ENCODE data around the gene ZFAND3.
A peak's percentile ranks its signal among the peaks of the same experiment; 100 is the strongest.
"Not testable (repeated sequence)": the region's sequence is repeated elsewhere in the genome, so short reads cannot be mapped to it uniquely, and the experiment has no call there.

ZFAND3 gene

DNA sequence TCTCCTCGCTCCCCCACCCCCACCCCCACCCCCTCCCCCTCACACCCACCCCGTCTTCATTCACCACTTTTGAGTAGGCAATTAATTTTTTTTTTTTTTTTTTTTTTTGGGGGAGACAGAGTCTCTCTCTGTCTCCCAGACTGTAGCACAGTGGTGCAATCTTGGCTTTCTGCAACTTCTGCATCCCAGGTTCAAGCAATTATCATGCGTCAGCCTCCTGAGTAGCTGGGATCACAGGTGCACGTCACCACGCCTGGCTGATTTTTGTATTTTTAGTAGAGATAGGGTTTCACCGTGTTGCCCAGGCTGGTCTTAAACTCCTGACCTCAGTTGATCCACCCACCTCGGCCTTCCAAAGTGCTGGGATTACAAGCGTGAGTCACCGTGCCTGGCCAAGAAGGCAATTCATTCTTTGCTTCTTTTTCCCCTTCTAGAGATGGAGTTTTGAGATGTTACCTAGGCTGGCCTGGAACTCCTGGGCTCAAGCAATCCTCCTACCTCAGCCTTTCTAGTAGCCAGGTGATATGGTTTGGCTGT lies 230.4 kb downstream of the ZFAND3 start:
- ATAC-seq, result not testable (repeated sequence)

DNA sequence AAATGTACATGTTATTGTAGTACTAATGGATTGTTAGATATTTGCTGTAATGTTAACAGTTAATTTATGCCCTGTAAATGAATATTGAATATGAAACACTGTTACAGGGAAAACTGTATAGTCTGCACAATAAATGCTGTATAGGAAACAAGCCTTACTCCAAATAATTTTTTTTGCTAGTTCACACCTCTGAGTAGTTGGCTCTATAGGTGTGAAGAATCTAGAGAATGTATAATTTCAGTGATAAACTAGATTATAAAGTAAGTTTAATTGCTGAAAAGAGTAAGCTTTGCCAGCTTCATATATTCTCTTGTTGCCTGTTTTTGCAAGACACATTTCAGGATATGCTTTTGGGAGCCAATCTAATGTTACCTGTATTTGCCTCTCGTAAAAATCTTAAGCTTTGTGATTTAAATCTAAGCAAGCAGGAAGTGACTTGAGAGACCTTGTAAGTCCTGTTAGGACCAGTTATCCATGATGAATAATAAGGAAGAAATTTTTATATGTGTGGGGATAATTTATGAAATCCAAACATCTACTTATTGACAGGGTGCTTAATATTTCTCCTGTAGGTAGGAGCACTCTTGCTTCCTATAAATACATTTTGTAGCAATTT lies 232.4 kb downstream of the ZFAND3 start:
- DNase-seq, result no peak
- ATAC-seq, result no peak

More for the DNA sequence above, 230.4 kb downstream of the ZFAND3 start:
- not testable (repeated sequence) for DNase-seq

- DNase-seq (no peak), ATAC-seq (no peak)
Observed at GRCh38 chr6:38054527-38055202, 235.1 kb downstream of the ZFAND3 start.

DNA sequence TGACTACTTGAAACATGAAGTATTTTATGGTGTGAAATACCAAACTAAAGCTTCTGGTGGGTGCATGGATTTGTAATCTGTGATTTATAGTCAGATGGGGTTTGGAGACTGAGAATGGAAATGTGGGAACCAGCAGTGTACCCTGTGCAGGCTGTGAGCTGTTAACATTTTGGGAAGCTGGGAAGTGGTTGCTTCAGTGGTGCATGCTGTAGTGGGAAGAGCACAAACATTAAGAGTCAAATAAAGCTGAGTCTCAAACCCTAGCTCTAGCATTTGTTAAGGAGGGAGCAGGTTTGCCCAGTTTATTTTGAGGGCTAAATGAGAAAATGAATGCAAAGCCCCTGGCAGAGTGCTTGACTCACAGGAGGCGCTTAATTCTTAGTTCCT lies 235.7 kb downstream of the ZFAND3 start:
- DNase-seq (no peak), ATAC-seq (no peak)

DNA sequence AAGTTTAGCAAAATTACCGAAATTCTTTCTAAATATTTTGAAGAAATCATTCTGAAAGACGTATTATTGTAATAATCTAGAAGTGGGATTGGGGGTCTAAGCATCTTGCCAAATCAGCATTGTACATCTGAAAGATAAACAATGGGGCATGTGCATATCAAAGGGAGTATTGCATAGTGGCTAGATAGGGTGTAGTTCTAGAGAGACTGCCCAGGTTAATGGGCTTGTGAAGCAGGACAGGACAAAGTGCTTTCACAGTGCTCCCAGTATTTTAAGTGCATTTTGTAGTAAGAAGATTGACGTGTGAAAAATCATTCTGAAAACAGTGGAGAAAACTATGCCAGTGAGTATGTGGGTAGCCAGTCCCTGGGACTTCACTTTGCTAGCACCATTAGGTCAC lies 236.8 kb downstream of the ZFAND3 start:
- no peak for ATAC-seq
- no peak for DNase-seq

DNA sequence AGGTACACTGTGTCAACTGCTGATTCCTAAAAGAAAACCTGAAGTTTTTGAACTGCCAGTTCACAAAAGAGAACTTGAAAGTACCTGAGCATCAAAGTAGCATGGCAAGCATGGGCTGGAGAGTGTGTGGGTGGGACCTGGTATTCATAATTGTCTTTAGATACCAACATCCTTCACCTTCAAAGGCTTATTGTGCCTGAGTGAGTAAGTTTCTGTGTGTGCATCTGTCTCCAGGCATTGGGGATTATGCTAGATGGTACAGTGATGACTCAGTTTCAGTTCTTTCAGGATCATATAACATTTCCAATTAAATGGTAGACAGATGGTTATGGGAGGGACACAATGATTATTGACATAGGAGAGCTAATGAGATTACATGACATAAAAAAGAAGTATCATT lies 238.5 kb downstream of the ZFAND3 start:
- ATAC-seq (peak; percentile 99), DNase-seq (peak; percentile 59)

DNA sequence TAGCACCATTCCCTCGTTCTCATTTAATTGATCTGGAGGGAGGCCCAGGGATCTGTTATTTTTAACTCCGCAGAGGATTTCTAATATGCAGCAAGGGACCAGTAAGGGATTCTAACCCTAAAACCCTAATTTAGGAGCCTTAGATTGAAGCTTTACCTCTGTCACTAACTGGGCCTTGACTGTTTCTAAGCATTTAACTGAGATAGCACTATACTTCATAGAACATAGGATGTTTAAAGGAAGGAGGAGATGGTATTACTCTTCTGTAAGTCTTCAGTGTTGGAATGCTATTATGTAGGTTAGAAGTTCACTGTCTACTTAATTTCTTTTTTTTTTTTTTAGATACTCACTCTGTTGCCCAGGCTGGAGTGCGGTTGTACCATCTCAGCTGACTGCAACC lies 242.5 kb downstream of the ZFAND3 start:
- DNase-seq, result no peak
- no peak for ATAC-seq

DNA sequence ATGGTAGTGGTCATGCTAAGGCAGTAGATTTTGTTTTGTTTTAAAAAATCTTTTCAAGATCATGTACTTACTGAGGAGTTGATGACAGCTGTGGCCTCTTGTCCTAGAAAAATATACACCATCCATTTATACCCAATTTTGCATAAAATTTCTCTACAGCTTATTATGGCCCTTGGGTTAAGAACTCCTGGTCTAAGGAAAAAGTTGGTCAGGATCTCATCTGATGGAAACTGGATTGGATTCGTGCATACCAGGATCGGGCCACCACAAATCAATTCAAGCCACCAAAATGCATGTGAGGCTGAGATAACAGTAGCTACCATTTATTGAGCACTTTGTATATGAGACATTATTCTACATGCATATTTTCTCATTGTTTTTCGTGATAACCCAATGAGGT lies 244.4 kb downstream of the ZFAND3 start:
- no peak for ATAC-seq
- DNase-seq, result no peak

DNA sequence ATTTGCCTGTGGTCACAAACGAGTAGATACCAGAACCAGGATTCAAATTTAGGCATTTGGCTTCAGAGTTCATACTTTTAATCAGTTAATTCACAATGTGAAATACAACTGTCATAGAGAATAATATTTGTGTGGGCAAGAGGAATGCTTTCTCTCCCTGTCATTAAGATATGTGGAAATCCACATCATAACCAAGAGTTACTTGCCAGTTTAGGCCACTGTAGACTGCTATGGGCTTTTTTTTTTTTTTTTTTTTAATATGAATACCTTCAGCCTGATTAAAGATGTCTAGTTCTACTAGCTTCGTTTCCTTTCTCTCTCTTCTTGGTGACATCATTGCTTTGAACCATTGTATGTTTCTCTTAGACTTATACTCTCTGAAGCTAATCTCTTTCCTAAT lies 244.9 kb downstream of the ZFAND3 start:
- ATAC-seq, result no peak

DNA sequence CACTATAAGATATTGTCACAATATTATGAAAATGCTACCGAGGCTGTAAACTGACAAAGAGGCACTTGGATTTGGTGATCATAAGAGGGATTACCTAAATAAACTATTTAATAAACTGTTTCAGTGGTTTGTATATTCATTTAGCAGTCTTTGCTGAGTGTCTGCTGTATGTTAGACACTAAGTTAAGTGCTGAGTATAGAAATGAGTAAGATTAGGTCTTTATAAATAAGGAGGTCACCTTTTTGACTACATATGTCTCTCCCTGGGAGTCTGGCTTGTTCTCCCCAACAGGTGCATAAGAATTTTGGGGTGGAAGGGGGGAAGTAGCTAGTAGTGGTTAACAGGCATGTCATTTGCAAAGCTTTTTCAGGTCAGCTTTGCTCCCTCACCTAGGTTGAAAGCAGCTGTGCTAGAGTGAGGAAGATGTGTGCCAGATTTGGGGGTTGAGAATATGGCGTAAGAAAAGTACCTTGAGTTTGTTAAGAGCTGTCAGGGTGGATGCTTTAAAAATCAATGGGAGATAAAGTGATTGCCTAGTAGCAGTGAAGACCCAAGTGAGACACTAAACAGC lies 246.3 kb downstream of the ZFAND3 start:
- DNase-seq (no peak), ATAC-seq (no peak)

More for the DNA sequence above, 244.9 kb downstream of the ZFAND3 start:
- no peak for DNase-seq

- DNase-seq, result no peak
- ATAC-seq, result no peak
Observed at GRCh38 chr6:38067263-38067980, 247.9 kb downstream of the ZFAND3 start.

- DNase-seq (no peak), ATAC-seq (no peak)
Observed at GRCh38 chr6:38068854-38069590, 249.5 kb downstream of the ZFAND3 start.

- DNase-seq (no peak), ATAC-seq (no peak)
Observed at GRCh38 chr6:38077488-38078030, 258.0 kb downstream of the ZFAND3 start.

DNA sequence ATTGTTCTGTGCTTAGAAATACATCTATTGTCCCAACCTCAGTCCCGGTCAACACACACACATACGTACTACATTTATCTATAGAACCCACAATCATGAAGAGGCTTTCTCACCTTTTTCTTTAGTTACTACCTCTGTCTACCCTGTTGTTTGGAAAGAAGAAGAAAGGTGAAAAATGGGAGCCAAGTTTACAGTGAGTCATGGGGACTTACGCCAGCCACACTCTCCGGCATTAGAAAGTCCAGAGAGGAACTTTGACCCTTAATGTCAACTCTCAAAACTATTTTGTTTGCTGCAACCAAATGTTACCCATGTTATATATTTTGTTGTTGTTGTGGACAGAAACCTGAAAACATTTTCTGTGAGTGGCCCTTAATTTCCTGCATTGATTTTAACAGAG lies 259.1 kb downstream of the ZFAND3 start:
- ATAC-seq (no peak), DNase-seq (no peak)

DNA sequence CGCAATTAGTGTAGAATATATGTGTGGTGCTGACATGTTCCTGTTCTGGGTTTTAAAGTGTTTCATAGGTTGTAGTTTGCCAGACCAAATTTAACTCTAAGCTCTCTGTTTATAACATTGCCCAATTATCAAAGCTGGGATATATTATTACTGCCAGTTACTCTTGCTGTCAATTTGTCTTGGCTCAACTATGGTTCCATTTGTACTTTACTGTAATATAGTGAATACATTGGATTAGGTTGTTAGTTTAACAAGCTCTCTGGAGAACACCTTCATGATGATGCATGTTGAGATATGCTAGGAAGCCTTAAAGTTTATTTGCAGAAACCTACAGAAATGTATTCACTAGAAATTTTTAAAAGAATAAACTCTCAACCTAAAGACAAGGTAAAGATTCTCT lies 259.6 kb downstream of the ZFAND3 start:
- DNase-seq (no peak), ATAC-seq (no peak)

GRCh38 chr6:38079537-38079936 lies 260.0 kb downstream of the ZFAND3 start:
- no peak for DNase-seq
- no peak for ATAC-seq

DNA sequence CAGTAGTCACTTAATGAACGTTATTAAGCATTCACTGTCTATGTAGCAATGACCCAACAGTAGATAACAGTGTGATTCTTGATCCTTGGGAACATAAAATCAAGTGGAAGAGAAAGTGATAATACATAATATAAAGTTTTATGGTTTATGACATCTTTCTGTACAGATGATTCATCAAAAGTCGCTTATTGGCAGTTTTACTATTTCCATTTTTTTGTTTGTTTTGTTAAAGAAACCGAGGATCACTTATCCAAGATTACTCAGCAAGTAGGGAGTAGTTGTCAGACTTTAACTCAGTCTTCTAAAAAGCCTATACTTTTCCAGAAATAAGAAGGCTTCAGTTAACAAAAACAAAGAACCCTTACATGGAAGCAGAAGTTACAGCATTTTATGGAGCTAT lies 260.8 kb downstream of the ZFAND3 start:
- ATAC-seq (no peak), DNase-seq (no peak)

DNA sequence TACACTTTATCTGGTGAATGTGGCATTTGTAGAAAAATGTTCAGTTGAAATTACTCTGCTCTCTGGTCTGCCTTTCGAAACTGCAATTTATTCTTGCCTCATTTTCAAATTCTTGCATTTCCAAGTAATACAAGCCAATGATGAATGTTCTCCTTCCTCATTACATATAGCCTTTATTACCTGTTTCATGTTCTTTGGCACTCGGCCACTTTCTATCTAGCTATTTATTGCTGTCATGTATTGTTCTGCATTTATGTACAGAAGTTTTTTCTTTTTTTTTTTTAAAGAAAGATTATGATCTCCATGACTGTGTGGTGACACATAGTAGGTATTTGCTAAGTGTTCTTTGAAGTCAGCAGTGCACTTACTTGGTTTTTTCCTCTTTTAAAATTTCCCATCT lies 261.4 kb downstream of the ZFAND3 start:
- ATAC-seq, result no peak
- no peak for DNase-seq

- ATAC-seq, result no peak
- no peak for DNase-seq
Observed at GRCh38 chr6:38085031-38085430, 265.5 kb downstream of the ZFAND3 start.

- no peak for DNase-seq
Observed at GRCh38 chr6:38086346-38086745, 266.8 kb downstream of the ZFAND3 start.

GRCh38 chr6:38088010-38088409 lies 268.5 kb downstream of the ZFAND3 start:
- ATAC-seq, result no peak
- no peak for DNase-seq

More at GRCh38 chr6:38086346-38086745, 266.8 kb downstream of the ZFAND3 start:
- no peak for ATAC-seq

- ATAC-seq (no peak), DNase-seq (no peak)
Observed at GRCh38 chr6:38088829-38089228, 269.3 kb downstream of the ZFAND3 start.

Measured in stimulated activated naive CD8-positive, alpha-beta T cell treated with anti-CD3 and anti-CD28 coated beads, Interleukin-15, Interleukin-2, amounts not matched to agents 100 U/mL and 50 U/mL, for 24 hours (primary cell).